Peyer's patch (tissue), 4 donors: ENCODE results near the gene CDH23. TPM values are rescaled to one million over a fixed set of nuclear protein-coding genes. Genes with fewer than 3 reads are reported as not detected.

ENCODE experiments used
- DNase-seq, 3 donors: peaks; one replicate each; pipeline ENCODE4 v3.0.0-alpha.2; 2017 to 2019
- H3K27ac ChIP-seq, 4 donors: fragments of 200-600 bp; sonication (generic); one replicate each; pipeline ENCODE4 v1.5.1; 2016 to 2019
- H3K27me3 ChIP-seq, 2 donors: fragments of 200-600 bp; sonication (generic); one replicate each; pipeline ENCODE4 v1.5.1; 2019
- H3K36me3 ChIP-seq, 3 donors: fragments of 200-600 bp; sonication (generic); one replicate each; pipeline ENCODE4 v1.5.1; 2016 to 2019
- H3K4me1 ChIP-seq, 4 donors: fragments of 200-600 bp; sonication (generic); one replicate each; pipeline ENCODE4 v1.5.1; 2016 to 2019
- H3K4me3 ChIP-seq, 4 donors: fragments of 200-600 bp; sonication (generic); 1 replicate in 3 of 4; 2 replicates in 1 of 4; pipeline ENCODE4 v1.5.1; 2016 to 2019; ENCODE audit warnings: mild to moderate bottlenecking in 1 of 4
- H3K9me3 ChIP-seq, 4 donors: fragments of 200-600 bp; sonication (generic); one replicate each; pipeline ENCODE4 v1.5.1; 2016 to 2019; ENCODE audit warnings: mild to moderate bottlenecking in 1 of 4
- CTCF ChIP-seq, 6 experiments: fragments of 450-650 bp in 4 of 6; fragments of 200-600 bp in 2 of 6; sonication (generic) in 1 of 6; IDR thresholded peaks; one replicate each; pipeline ENCODE4 v1.5.1; 2017 to 2019; ENCODE audit warnings: antibody characterized with exemption in 6 of 6, mild to moderate bottlenecking in 3 of 6, moderate library complexity in 1 of 6
- POLR2A ChIP-seq, 2 donors: fragments of 450-650 bp; IDR thresholded peaks; one replicate each; pipeline ENCODE4 v1.5.1; 2017; ENCODE audit warnings: antibody characterized with exemption in 2 of 2, mild to moderate bottlenecking in 2 of 2, moderate library complexity in 2 of 2
- total RNA-seq, 4 donors: library from RNA; depleted of rRNA; stranded (reverse); fragments of >200 nt; gene quantifications; one replicate each; pipeline ENCODE4 v1.1.0, GENCODE V29; 2016

Gene CDH23
- total RNA-seq, 4 donors from 2014 or later = 3.2 to 9.9 (median 5.4) TPM

- Histone ChIP-seq H3K4me1 (peaks cover 0 to 54% (median 7%) of the 10 kb centered on the region in 4 donors), H3K4me3 (no peak overlapping the region), H3K9me3 (no peaks in the 10 kb centered on the region), H3K27me3 (no peaks in the 10 kb centered on the region), H3K36me3 (no peaks in the 10 kb centered on the region), H3K27ac (no peak overlapping the region)
- TF ChIP-seq CTCF (IDR thresholded peaks at IDR 0.05) (no peak), POLR2A (IDR thresholded peaks at IDR 0.05) (no peak)
- no peak for DNase-seq
These were observed 445.7 kb downstream of the CDH23 start for GRCh38 chr10:71842422-71842821.

- peaks cover 0 to 51% (median 6%) of the 10 kb centered on the region in 4 donors for H3K4me1 ChIP-seq
- H3K27me3 ChIP-seq = no peaks in the 10 kb centered on the region
- H3K36me3 ChIP-seq = no peaks in the 10 kb centered on the region
- TF ChIP-seq CTCF (IDR thresholded peaks at IDR 0.05) = no peak
- TF ChIP-seq POLR2A (IDR thresholded peaks at IDR 0.05) = no peak
- H3K27ac ChIP-seq = no peak overlapping the region
- no peak overlapping the region for H3K4me3 ChIP-seq
- no peaks in the 10 kb centered on the region for H3K9me3 ChIP-seq
- no peak for DNase-seq
These were observed 446.4 kb downstream of the CDH23 start for GRCh38 chr10:71842856-71843686.

- Histone ChIP-seq H3K36me3 (no peaks in the 10 kb centered on the region), H3K4me1 (peaks cover 0 to 51% (median 6%) of the 10 kb centered on the region in 4 donors), H3K4me3 (no peak overlapping the region), H3K27me3 (no peaks in the 10 kb centered on the region), H3K9me3 (no peaks in the 10 kb centered on the region), H3K27ac (no peak overlapping the region)
- TF ChIP-seq CTCF (IDR thresholded peaks at IDR 0.05) (no peak), POLR2A (IDR thresholded peaks at IDR 0.05) (no peak)
- DNase-seq = no peak
These were observed 447.4 kb downstream of the CDH23 start for GRCh38 chr10:71844084-71844483.

GRCh38 chr10:71844695-71845094 is 448.0 kb downstream of the CDH23 start:
- TF ChIP-seq POLR2A (IDR thresholded peaks at IDR 0.05) (no peak), CTCF (IDR thresholded peaks at IDR 0.05) (no peak)
- Histone ChIP-seq H3K27me3 (no peaks in the 10 kb centered on the region), H3K4me3 (no peak overlapping the region), H3K4me1 (peaks cover 0 to 51% (median 6%) of the 10 kb centered on the region in 4 donors), H3K27ac (no peak overlapping the region), H3K9me3 (no peaks in the 10 kb centered on the region), H3K36me3 (no peaks in the 10 kb centered on the region)
- no peak for DNase-seq

- H3K27me3 ChIP-seq = no peaks in the 10 kb centered on the region
- DNase-seq = no peak
- H3K4me1 ChIP-seq = peaks cover 0 to 45% (median 6%) of the 10 kb centered on the region in 4 donors
- no peak overlapping the region for H3K4me3 ChIP-seq
- no peaks in the 10 kb centered on the region for H3K9me3 ChIP-seq
- no peak for TF ChIP-seq POLR2A (IDR thresholded peaks at IDR 0.05)
- no peak for TF ChIP-seq CTCF (IDR thresholded peaks at IDR 0.05)
- no peaks in the 10 kb centered on the region for H3K36me3 ChIP-seq
- H3K27ac ChIP-seq = no peak overlapping the region
These were observed 449.0 kb downstream of the CDH23 start for GRCh38 chr10:71845410-71846405.
